GM12864 (cell line): ENCODE data around the gene ZNF688.

ENCODE experiments used
- DNase-seq: peaks from one replicate; pipeline ENCODE4 v3.0.0-alpha.2; 2011; ENCODE audit warnings: low read depth
- H3K4me3 ChIP-seq: 2 replicates; pipeline ENCODE4 v1.5.1; 2011; ENCODE audit warnings: mild to moderate bottlenecking, low read depth, low read length, control low read depth
- CTCF ChIP-seq: IDR thresholded peaks from 2 replicates; pipeline ENCODE4 v1.5.1; 2011; ENCODE audit warnings: low read depth, mild to moderate bottlenecking, moderate library complexity, low read length, control low read depth, inconsistent platforms; ENCODE audit errors: missing control alignments

ZNF688 gene

GRCh38 chr16:30528799-30529457 is 42.6 kb downstream of the ZNF688 start:
- no peak for DNase-seq
- no peak overlapping the region for H3K4me3 ChIP-seq
- TF ChIP-seq CTCF, result no peak

DNA sequence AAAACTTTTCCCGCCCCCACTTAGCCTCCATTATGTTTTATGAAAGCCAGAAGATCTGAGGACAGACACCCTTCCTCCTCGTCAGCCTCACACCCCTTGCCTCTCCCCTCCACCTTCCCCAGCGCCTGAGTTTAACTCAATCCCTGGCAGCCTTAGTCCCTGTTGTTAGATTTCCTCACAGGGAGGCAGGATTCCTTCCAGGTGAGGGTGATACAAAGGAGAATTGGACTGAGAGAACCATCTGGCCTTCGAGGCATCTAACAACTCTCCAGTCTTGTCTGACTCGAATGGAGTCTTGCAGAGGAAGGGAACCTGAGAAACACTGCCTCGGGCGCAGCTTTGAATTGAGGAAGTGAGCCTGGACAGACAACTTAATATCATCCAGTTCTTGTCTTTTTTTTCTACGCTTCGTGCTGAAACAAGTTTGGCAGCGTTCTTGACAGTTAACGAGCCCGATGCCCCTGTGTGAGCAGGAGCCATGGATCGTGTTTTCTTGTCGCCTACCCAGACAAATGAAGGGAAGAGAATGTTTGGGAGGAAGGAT is 43.8 kb downstream of the ZNF688 start:
- TF ChIP-seq CTCF, result no peak
- DNase-seq, result peak; percentile 69
- peak overlapping the region; percentile 77 for H3K4me3 ChIP-seq

GRCh38 chr16:30526823-30527634 is 44.5 kb downstream of the ZNF688 start:
- TF ChIP-seq CTCF, result peak; percentile 45
- H3K4me3 ChIP-seq, result peak overlapping the region; percentile 77
- DNase-seq, result peak; percentile 88

DNA sequence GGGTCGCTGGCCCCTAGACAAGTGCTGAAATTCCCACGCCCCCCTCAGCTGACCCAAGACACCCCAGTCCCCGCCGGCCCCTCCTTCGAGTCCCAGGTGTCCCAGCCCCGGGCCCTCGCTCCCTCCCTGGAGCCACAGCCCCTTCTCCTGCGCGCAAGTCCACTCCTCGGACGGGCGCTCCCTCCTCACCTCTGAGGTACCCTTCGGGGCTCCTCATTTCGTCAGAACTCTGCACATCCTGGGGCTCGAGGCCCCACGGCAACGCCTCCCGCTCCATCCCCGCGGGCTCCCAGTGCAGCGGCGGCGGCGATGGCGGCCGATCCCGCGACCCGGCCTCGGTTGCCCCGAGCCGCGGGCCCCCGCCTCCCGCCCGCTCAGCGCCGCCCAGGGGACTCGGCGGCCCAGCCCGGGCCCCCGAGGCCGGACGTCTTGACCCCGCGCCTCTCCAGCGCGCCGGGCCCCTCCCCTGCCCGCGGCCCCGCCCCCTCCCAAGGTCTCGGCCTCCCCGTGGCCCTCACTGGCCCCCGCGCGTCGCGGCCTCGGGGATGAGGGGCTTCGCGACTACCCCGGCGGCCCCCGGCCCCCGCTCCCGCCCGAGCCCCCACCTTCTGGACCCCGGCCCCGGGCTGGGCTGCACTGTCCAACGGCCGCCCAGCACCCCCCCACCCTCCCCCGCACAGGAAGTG is 45.2 kb downstream of the ZNF688 start, which contains the start of gene ZNF768:
TSS of gene ZNF768 (minus strand) at position 430 of the 686 bp plus-strand sequence. CDS start at position 277, 153 bp downstream.
- no peak for TF ChIP-seq CTCF
- DNase-seq, result no peak
- H3K4me3 ChIP-seq, result peak within 1 kb of the TSS; percentile 77

DNA sequence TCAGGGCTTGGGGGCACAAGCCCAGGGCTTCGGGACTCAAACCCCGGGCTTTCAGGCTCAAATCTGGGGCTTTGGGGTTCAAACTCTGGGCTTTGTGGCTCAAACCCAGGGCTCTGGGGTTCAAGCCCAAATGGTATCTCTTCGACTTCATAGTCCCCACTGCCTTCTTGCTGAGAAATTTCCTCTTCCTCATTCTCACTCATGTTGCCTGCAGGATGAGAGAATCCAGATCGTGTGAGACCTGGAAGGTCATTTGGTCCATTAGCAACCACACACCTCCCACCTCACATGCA is 45.7 kb downstream of the ZNF688 start:
- DNase-seq, result no peak
- TF ChIP-seq CTCF, result no peak
- H3K4me3 ChIP-seq, result peak overlapping the region; percentile 77

- no peak overlapping the region for H3K4me3 ChIP-seq
- TF ChIP-seq CTCF, result no peak
- no peak for DNase-seq
Measured at GRCh38 chr16:30524575-30525568, 46.6 kb downstream of the ZNF688 start.
